HepG2 (cell line): ENCODE data around the gene SLC35A2. TPM values are rescaled to one million over a fixed set of nuclear protein-coding genes. Genes with fewer than 3 reads are reported as not detected.

Source experiments
- ATAC-seq: fragments of 200-7000 bp; cut with Tn5 transposase; 3 replicates; pipeline ENCODE4 v1.9.1; 2020; ENCODE audit warnings: mild to moderate bottlenecking, moderate library complexity
- BruUV-seq: library from RNA; stranded (reverse); fragments of 400-500 nt; replicated peaks from 2 replicates; lab custom pipeline; 2021; lab: Mats Ljungman, UMichigan
- CTCF ChIA-PET: fragments of 300-600 bp; formaldehyde crosslinking; extraction: SDS; loops from one replicate; lab custom pipeline; 2021; ENCODE audit warnings: low total read pairs, inconsistent platforms, low intra/inter-chr PET ratio; lab: Yijun Ruan, JAX
- POLR2A ChIA-PET: fragments of 350-600 bp; sonication (Branson Sonifier 250); formaldehyde crosslinking; loops from one replicate; lab custom pipeline; 2020; ENCODE audit warnings: antibody characterized with exemption, inconsistent platforms; lab: Yijun Ruan, JAX
- DNase-seq: peaks from one replicate; pipeline ENCODE4 v3.0.0-alpha.2; 2015; ENCODE audit warnings: low spot score
- FAIRE-seq: peaks from 3 replicates; lab custom pipeline; 2011; peaks lifted over from hg19 to GRCh38; lab: Jason Lieb, UNC
- H2AFZ ChIP-seq: one replicate; pipeline ENCODE4 v1.6.1; 2011; ENCODE audit warnings: low read length, inconsistent platforms
- H3K27ac ChIP-seq: fragments of 300-600 bp; 3 replicates; pipeline ENCODE4 v1.8.0; 2011; ENCODE audit warnings: mixed run types, mild to moderate bottlenecking, mixed read lengths, low read length, inconsistent platforms; ENCODE audit not compliant: insufficient read depth; ENCODE audit errors: extremely low read length
- H3K27me3 ChIP-seq, 2 experiments: fragments of 200-600 bp in 1 of 2; 2 replicates in 1 of 2; 3 replicates in 1 of 2; pipeline versions ENCODE4 v1.6.0 to v1.8.0; 2011; ENCODE audit warnings: low read length in 2 of 2, mild to moderate bottlenecking in 2 of 2, moderate library complexity in 2 of 2, inconsistent platforms in 1 of 2; ENCODE audit not compliant: insufficient read depth in 2 of 2, control insufficient read depth in 1 of 2
- H3K36me3 ChIP-seq, 2 experiments: fragments of 200-600 bp in 1 of 2; replicated peaks in 1 of 2; 2 replicates in 1 of 2; 3 replicates in 1 of 2; pipeline versions ENCODE4 v1.5.1 to v1.8.0; 2011; ENCODE audit warnings: low read length in 2 of 2, inconsistent platforms in 1 of 2; ENCODE audit not compliant: insufficient read depth in 2 of 2, control insufficient read depth in 1 of 2
- H3K4me1 ChIP-seq: 2 replicates; pipeline ENCODE4 v1.5.1; 2012; ENCODE audit warnings: low read length, inconsistent platforms; ENCODE audit not compliant: insufficient read depth
- H3K4me2 ChIP-seq: 2 replicates; pipeline ENCODE4 v1.6.0; 2011; ENCODE audit warnings: low read depth, low read length, inconsistent platforms
- H3K4me3 ChIP-seq, 3 experiments: fragments of 200-600 bp in 1 of 3; sonication (generic), shearing (Covaris generic) in 1 of 3; replicated peaks in 1 of 3; 2 replicates each; pipeline ENCODE4 v1.5.1; 2011 to 2016; ENCODE audit warnings: low read length in 3 of 3, inconsistent platforms in 2 of 3, low read depth in 2 of 3, mild to moderate bottlenecking in 2 of 3, control low read depth in 1 of 3, mixed read lengths in 1 of 3; ENCODE audit not compliant: insufficient read depth in 1 of 3
- H3K79me2 ChIP-seq: one replicate; pipeline ENCODE4 v1.6.1; 2011; ENCODE audit warnings: low read length, inconsistent platforms; ENCODE audit not compliant: insufficient read depth
- H3K9ac ChIP-seq: 2 replicates; pipeline ENCODE4 v1.6.0; 2011; ENCODE audit warnings: mild to moderate bottlenecking, low read depth, low read length, inconsistent platforms; ENCODE audit not compliant: insufficient read depth
- H3K9me3 ChIP-seq: 2 replicates; pipeline ENCODE4 v1.5.1; 2012; ENCODE audit warnings: mild to moderate bottlenecking, low read length
- H4K20me1 ChIP-seq: 2 replicates; pipeline ENCODE4 v1.6.0; 2011; ENCODE audit warnings: inconsistent platforms, mild to moderate bottlenecking, low read length, moderate library complexity; ENCODE audit not compliant: insufficient read depth
- RBM39 ChIP-seq: fragments of 200-400 bp; formaldehyde crosslinking; IDR thresholded peaks from one replicate; pipeline ENCODE4 v1.6.1; 2018; ENCODE audit warnings: antibody characterized with exemption, mild to moderate bottlenecking, low read depth, low read length; ENCODE audit not compliant: poor library complexity, severe bottlenecking
- SIN3A ChIP-seq: IDR thresholded peaks from 2 replicates; pipeline ENCODE4 v1.6.1; 2011; ENCODE audit warnings: low read depth, mild to moderate bottlenecking, control low read depth, low read length, borderline replicate concordance
- ZNF512 ChIP-seq: sonication (generic); formaldehyde crosslinking; IDR thresholded peaks from 2 replicates; pipeline ENCODE4 v1.4.0; 2020; ENCODE audit warnings: mild to moderate bottlenecking, missing genetic modification reagents
- ZNF724P ChIP-seq: sonication (generic); formaldehyde crosslinking; IDR thresholded peaks from 2 replicates; pipeline ENCODE4 v1.8.0; 2022; ENCODE audit warnings: missing genetic modification reagents, borderline replicate concordance
- WGBS: methylation state at CpG from one replicate; pipeline ENCODE4 v1.1.6; 2017; ENCODE audit warnings: low lambda C conversion rate; 5-methylcytosine and 5-hydroxymethylcytosine counted together
- in situ Hi-C: cut with HindIII; loops from 2 replicates; pipeline ENCODE4 v1.10.0; 2017; ENCODE audit warnings: low pct_unique_long_range_greater_than_20kb; ENCODE audit not compliant: extremely low pct_ligation_motif_present
- intact Hi-C: fragments of 100-400 bp; cut with micrococcal nuclease; formaldehyde crosslinking; loops from one replicate; pipeline ENCODE4 v1.10.0; 2022; ENCODE audit not compliant: unreplicated experiment
- polyA plus RNA-seq, 8 experiments: library from polyadenylated mRNA; depleted of rRNA in 3 of 8; stranded (reverse) in 7 of 8; unstranded in 1 of 8; fragments of >200 nt; fragmentation: Illumina TruSeq in 4 of 8; extraction: Trizol in 4 of 8; gene quantifications; 2 replicates each; pipeline versions ENCODE4 v1.2.1 to v1.2.3, GENCODE V29; 2011 to 2016; ENCODE audit warnings: low read depth in 4 of 8, missing spikeins in 1 of 8, mixed read lengths in 1 of 8; ENCODE audit not compliant: insufficient read depth in 1 of 8
- total RNA-seq, 5 experiments: library from RNA; depleted of rRNA; stranded (reverse); fragments of >200 nt; fragmentation: Illumina TruSeq; extraction: Trizol; gene quantifications; 2 replicates each; pipeline ENCODE4 v1.2.3, GENCODE V29; 2016; ENCODE audit warnings: low read depth in 1 of 5
- TF ChIP-seq, protein P1 (sequence below): sonication (generic); formaldehyde crosslinking; conservative IDR thresholded peaks from 2 replicates; pipeline ENCODE4 v1.4.0; 2020; ENCODE audit warnings: missing genetic modification reagents

Gene SLC35A2
- total and polyA plus RNA-seq, 2 of the 13 experiments (the other 11 are each of a cell fraction or from before 2014, with no cell fraction given) = 32.1 to 40.8 TPM

GRCh38 chrX:48934581-48935300 is 23.3 kb upstream of the SLC35A2 start:
- intact Hi-C loops = no loop called here
- in situ Hi-C loops = no loop called here
- TF ChIP-seq RBM39 (no peak), ZNF724P (no peak), ZNF512 (CRISPR knock-in tag) (no peak), SIN3A (no peak)
- TF ChIP-seq, protein P1, sequence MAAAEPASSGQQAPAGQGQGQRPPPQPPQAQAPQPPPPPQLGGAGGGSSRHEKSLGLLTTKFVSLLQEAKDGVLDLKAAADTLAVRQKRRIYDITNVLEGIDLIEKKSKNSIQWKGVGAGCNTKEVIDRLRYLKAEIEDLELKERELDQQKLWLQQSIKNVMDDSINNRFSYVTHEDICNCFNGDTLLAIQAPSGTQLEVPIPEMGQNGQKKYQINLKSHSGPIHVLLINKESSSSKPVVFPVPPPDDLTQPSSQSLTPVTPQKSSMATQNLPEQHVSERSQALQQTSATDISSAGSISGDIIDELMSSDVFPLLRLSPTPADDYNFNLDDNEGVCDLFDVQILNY (CRISPR knock-in tag) = no peak
- Histone ChIP-seq H2AFZ (no peak overlapping the region), H3K27me3 (no peaks in the 10 kb centered on the region), H3K36me3 (peaks cover 5 to 27% of the 10 kb centered on the region in 2 experiments; a peak in 4 of 5 replicates), H3K79me2 (peaks cover 11% of the 10 kb centered on the region), H3K9ac (no peak overlapping the region), H4K20me1 (no peaks in the 10 kb centered on the region), H3K4me1 (no peaks in the 10 kb centered on the region), H3K4me2 (no peak overlapping the region), H3K27ac (no peak overlapping the region), H3K9me3 (no peaks in the 10 kb centered on the region), H3K4me3 (no peak overlapping the region)
- WGBS = 100% methylated on average over 6 of the region's 7 CpGs
- BruUV-seq = no TSS peak
- no peak for DNase-seq
- no peak for ATAC-seq
- CTCF ChIA-PET = no interaction called here
- no peak for FAIRE-seq
- POLR2A ChIA-PET = no interaction called here
